ENCODE data around the gene LBR. TPM values are rescaled to one million over a fixed set of nuclear protein-coding genes. Genes with fewer than 3 reads are reported as not detected.

The LBR gene
- total RNA-seq, 1 donor from 2014 or later: 55.5 TPM

- no peak for DNase-seq (ENCODE audit: low spot score)
Measured at GRCh38 chr1:225374996-225375395, 52.8 kb downstream of the LBR start.

- no peak for DNase-seq (ENCODE audit: low spot score)
Measured at GRCh38 chr1:225373155-225373554, 54.7 kb downstream of the LBR start.

GRCh38 chr1:225371366-225372010, 56.4 kb downstream of the LBR start:
- DNase-seq (ENCODE audit: low spot score): no peak

- DNase-seq (ENCODE audit: low spot score): no peak
Measured at GRCh38 chr1:225368036-225368552, 59.7 kb downstream of the LBR start.

- DNase-seq (ENCODE audit: low spot score): no peak
Measured at GRCh38 chr1:225366552-225366951, 61.3 kb downstream of the LBR start.

- DNase-seq (ENCODE audit: low spot score): no peak
Measured at GRCh38 chr1:225366018-225366417, 61.8 kb downstream of the LBR start.

- no peak for DNase-seq (ENCODE audit: low spot score)
Measured at GRCh38 chr1:225364439-225364838, 63.4 kb downstream of the LBR start.

GRCh38 chr1:225362805-225363204, 65.0 kb downstream of the LBR start:
- no peak for DNase-seq (ENCODE audit: low spot score)

- no peak for DNase-seq (ENCODE audit: low spot score)
Measured at GRCh38 chr1:225361176-225361575, 66.7 kb downstream of the LBR start.

GRCh38 chr1:225360119-225360518, 67.7 kb downstream of the LBR start:
- no peak for DNase-seq (ENCODE audit: low spot score)

- DNase-seq (ENCODE audit: low spot score): no peak
Measured at GRCh38 chr1:225355863-225356262, 72.0 kb downstream of the LBR start.

GRCh38 chr1:225354906-225355305, 72.9 kb downstream of the LBR start:
- DNase-seq (ENCODE audit: low spot score): no peak

Other genes starting within 250 kb of the LBR start
- 258 TPM for gene ENAH, start 225.1 kb upstream of the LBR start, total RNA-seq

All from mucosa of gallbladder (tissue), 1 donor.